Keratinocyte (primary cell): ENCODE results near the gene EGFLAM. TPM values are rescaled to one million over a fixed set of nuclear protein-coding genes. Genes with fewer than 3 reads are reported as not detected.
A peak's percentile ranks its signal among the peaks of the same experiment; 100 is the strongest.

Experiments used
- DNase-seq: peaks from one replicate; pipeline ENCODE4 v3.0.0-alpha.2; 2011; ENCODE audit warnings: low read depth, missing footprints, low spot score
- FAIRE-seq: peaks from 2 replicates; lab custom pipeline; 2011; peaks lifted over from hg19 to GRCh38; lab: Jason Lieb, UNC
- H2AFZ ChIP-seq: 2 replicates; pipeline ENCODE4 v1.6.0; 2012; ENCODE audit warnings: low read length, control low read depth, inconsistent platforms; ENCODE audit not compliant: control insufficient read depth
- H3K27ac ChIP-seq: 2 replicates; pipeline ENCODE4 v1.5.1; 2011; ENCODE audit warnings: low read length; ENCODE audit not compliant: control insufficient read depth, insufficient read depth
- H3K27me3 ChIP-seq: 3 replicates; pipeline ENCODE4 v1.6.0; 2011; ENCODE audit warnings: low read length; ENCODE audit not compliant: control insufficient read depth, insufficient read depth; ENCODE audit errors: extremely low read depth
- H3K36me3 ChIP-seq, 2 experiments: 2 replicates in 1 of 2; 3 replicates in 1 of 2; pipeline ENCODE4 v1.5.1; 2011; ENCODE audit warnings: low read length in 2 of 2, mild to moderate bottlenecking in 1 of 2; ENCODE audit not compliant: control insufficient read depth in 2 of 2, insufficient read depth in 2 of 2; ENCODE audit errors: extremely low read depth in 1 of 2
- H3K4me1 ChIP-seq: 3 replicates; pipeline ENCODE4 v1.5.1; 2011; ENCODE audit warnings: low read length; ENCODE audit not compliant: control insufficient read depth, insufficient read depth; ENCODE audit errors: extremely low read depth
- H3K4me2 ChIP-seq: 3 replicates; pipeline ENCODE4 v1.6.0; 2011; ENCODE audit warnings: low read depth, low read length; ENCODE audit not compliant: control insufficient read depth, insufficient read depth; ENCODE audit errors: extremely low read depth
- H3K4me3 ChIP-seq, 3 experiments: fragments of 200-600 bp in 1 of 3; sonication (generic) in 1 of 3; 2 replicates in 2 of 3; 3 replicates in 1 of 3; pipeline ENCODE4 v1.5.1; 2011 to 2016; ENCODE audit warnings: low read length in 3 of 3, mild to moderate bottlenecking in 3 of 3, control low read depth in 2 of 3, inconsistent platforms in 1 of 3, low read depth in 1 of 3, mixed read lengths in 1 of 3, mixed run types in 1 of 3, moderate library complexity in 1 of 3; ENCODE audit not compliant: control insufficient read depth in 2 of 3, insufficient read depth in 2 of 3; ENCODE audit errors: extremely low read depth in 1 of 3
- H3K79me2 ChIP-seq: 2 replicates; pipeline ENCODE4 v1.6.0; 2012; ENCODE audit warnings: low read length; ENCODE audit not compliant: control insufficient read depth, insufficient read depth
- H3K9ac ChIP-seq: 3 replicates; pipeline ENCODE4 v1.6.0; 2011; ENCODE audit warnings: low read length; ENCODE audit not compliant: control insufficient read depth, insufficient read depth; ENCODE audit errors: extremely low read depth
- H3K9me1 ChIP-seq: 3 replicates; pipeline ENCODE4 v1.6.0; 2011; ENCODE audit warnings: low read length; ENCODE audit not compliant: control insufficient read depth, insufficient read depth; ENCODE audit errors: extremely low read depth
- H3K9me3 ChIP-seq: 2 replicates; pipeline ENCODE4 v1.5.1; 2012; ENCODE audit warnings: low read depth, low read length; ENCODE audit not compliant: control insufficient read depth
- H4K20me1 ChIP-seq: 3 replicates; pipeline ENCODE4 v1.6.0; 2011; ENCODE audit warnings: low read length; ENCODE audit not compliant: control insufficient read depth, insufficient read depth; ENCODE audit errors: extremely low read depth
- CTCF ChIP-seq, 3 experiments: IDR thresholded peaks in 1 of 3; conservative IDR thresholded peaks in 1 of 3; optimal IDR thresholded peaks in 1 of 3; 2 replicates in 2 of 3; 3 replicates in 1 of 3; pipeline versions ENCODE3 to v1.5.1; 2011; ENCODE audit warnings: low read length in 3 of 3, mild to moderate bottlenecking in 3 of 3, moderate library complexity in 2 of 3, control low read depth in 1 of 3, inconsistent platforms in 1 of 3; ENCODE audit not compliant: insufficient read depth in 2 of 3; ENCODE audit errors: extremely low read depth in 1 of 3
- EZH2 ChIP-seq: IDR thresholded peaks from one replicate; pipeline ENCODE4 v1.6.1; 2012; ENCODE audit warnings: inconsistent platforms, mild to moderate bottlenecking, low read length, moderate library complexity
- dilution Hi-C: fragments of 300-500 bp; cut with MboI; formaldehyde crosslinking; loops from one replicate; pipeline ENCODE4 v1.7.0; 2020; ENCODE audit warnings: low sequenced_read_pairs; ENCODE audit not compliant: extremely low pct_ligation_motif_present
- polyA plus RNA-seq, 5 experiments: library from polyadenylated mRNA; depleted of rRNA in 3 of 5; stranded (reverse) in 3 of 5; stranded (forward) in 1 of 5; unstranded in 1 of 5; fragments of >200 nt; gene quantifications; 1 replicate in 1 of 5; 2 replicates in 3 of 5; 3 replicates in 1 of 5; pipeline versions ENCODE4 v1.2.1 to v1.2.3, GENCODE V29; 2011 to 2012; ENCODE audit warnings: missing spikeins in 2 of 5, low read depth in 1 of 5, low replicate concordance in 1 of 5

Gene EGFLAM
- polyA plus RNA-seq, 1 donor (not counting 4 experiments of a cell fraction or from before 2014, with no cell fraction given) = not detected

- Histone ChIP-seq H3K79me2 (no peaks in the 10 kb centered on the region), H3K27me3 (no peaks in the 10 kb centered on the region), H3K4me3 (no peak overlapping the region), H2AFZ (no peak overlapping the region), H3K27ac (no peak overlapping the region), H3K9me1 (no peaks in the 10 kb centered on the region), H3K36me3 (no peaks in the 10 kb centered on the region), H3K4me2 (no peak overlapping the region), H3K9me3 (no peaks in the 10 kb centered on the region), H3K9ac (no peak overlapping the region), H4K20me1 (no peaks in the 10 kb centered on the region), H3K4me1 (peaks cover 7% of the 10 kb centered on the region)
- DNase-seq = no peak
- dilution Hi-C loops = no loop called here
- TF ChIP-seq CTCF (optimal IDR thresholded peaks at IDR 0.05 in 1 of 3, IDR thresholded peaks at IDR 0.05 in 1 of 3, conservative IDR thresholded peaks at IDR 0.05 in 1 of 3; ENCODE audit: extremely low read depth in 1 of 3, insufficient read depth in 2 of 3, low read length in 3 of 3) (no peak), EZH2 (no peak)
- no peak for FAIRE-seq
These were observed 214.6 kb downstream of the EGFLAM start for GRCh38 chr5:38473008-38473407.

GRCh38 chr5:38478166-38478565 is 219.8 kb downstream of the EGFLAM start:
- H3K79me2 ChIP-seq = no peaks in the 10 kb centered on the region
- no peaks in the 10 kb centered on the region for H3K9me3 ChIP-seq
- H3K4me1 ChIP-seq = no peaks in the 10 kb centered on the region
- DNase-seq (no peak), FAIRE-seq (peak; percentile 44)
- TF ChIP-seq CTCF (optimal IDR thresholded peaks at IDR 0.05 in 1 of 3, IDR thresholded peaks at IDR 0.05 in 1 of 3, conservative IDR thresholded peaks at IDR 0.05 in 1 of 3; ENCODE audit: extremely low read depth in 1 of 3, insufficient read depth in 2 of 3, low read length in 3 of 3) (no peak), EZH2 (no peak)
- H3K4me2 ChIP-seq = no peak overlapping the region
- H3K27ac ChIP-seq = no peak overlapping the region
- no peaks in the 10 kb centered on the region for H3K9me1 ChIP-seq
- H2AFZ ChIP-seq = no peak overlapping the region
- no peaks in the 10 kb centered on the region for H3K27me3 ChIP-seq
- H3K4me3 ChIP-seq = no peak overlapping the region
- no peak overlapping the region for H3K9ac ChIP-seq
- dilution Hi-C loops = no loop called here
- H3K36me3 ChIP-seq = no peaks in the 10 kb centered on the region
- H4K20me1 ChIP-seq = no peaks in the 10 kb centered on the region
